ENCODE results near the gene ARHGAP26. TPM values are rescaled to one million over a fixed set of nuclear protein-coding genes. Genes with fewer than 3 reads are reported as not detected.
A peak's percentile ranks its signal among the peaks of the same experiment; 100 is the strongest.

The ARHGAP26 gene, protein sequence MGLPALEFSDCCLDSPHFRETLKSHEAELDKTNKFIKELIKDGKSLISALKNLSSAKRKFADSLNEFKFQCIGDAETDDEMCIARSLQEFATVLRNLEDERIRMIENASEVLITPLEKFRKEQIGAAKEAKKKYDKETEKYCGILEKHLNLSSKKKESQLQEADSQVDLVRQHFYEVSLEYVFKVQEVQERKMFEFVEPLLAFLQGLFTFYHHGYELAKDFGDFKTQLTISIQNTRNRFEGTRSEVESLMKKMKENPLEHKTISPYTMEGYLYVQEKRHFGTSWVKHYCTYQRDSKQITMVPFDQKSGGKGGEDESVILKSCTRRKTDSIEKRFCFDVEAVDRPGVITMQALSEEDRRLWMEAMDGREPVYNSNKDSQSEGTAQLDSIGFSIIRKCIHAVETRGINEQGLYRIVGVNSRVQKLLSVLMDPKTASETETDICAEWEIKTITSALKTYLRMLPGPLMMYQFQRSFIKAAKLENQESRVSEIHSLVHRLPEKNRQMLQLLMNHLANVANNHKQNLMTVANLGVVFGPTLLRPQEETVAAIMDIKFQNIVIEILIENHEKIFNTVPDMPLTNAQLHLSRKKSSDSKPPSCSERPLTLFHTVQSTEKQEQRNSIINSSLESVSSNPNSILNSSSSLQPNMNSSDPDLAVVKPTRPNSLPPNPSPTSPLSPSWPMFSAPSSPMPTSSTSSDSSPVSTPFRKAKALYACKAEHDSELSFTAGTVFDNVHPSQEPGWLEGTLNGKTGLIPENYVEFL
- total RNA-seq = 36.7 TPM

DNA sequence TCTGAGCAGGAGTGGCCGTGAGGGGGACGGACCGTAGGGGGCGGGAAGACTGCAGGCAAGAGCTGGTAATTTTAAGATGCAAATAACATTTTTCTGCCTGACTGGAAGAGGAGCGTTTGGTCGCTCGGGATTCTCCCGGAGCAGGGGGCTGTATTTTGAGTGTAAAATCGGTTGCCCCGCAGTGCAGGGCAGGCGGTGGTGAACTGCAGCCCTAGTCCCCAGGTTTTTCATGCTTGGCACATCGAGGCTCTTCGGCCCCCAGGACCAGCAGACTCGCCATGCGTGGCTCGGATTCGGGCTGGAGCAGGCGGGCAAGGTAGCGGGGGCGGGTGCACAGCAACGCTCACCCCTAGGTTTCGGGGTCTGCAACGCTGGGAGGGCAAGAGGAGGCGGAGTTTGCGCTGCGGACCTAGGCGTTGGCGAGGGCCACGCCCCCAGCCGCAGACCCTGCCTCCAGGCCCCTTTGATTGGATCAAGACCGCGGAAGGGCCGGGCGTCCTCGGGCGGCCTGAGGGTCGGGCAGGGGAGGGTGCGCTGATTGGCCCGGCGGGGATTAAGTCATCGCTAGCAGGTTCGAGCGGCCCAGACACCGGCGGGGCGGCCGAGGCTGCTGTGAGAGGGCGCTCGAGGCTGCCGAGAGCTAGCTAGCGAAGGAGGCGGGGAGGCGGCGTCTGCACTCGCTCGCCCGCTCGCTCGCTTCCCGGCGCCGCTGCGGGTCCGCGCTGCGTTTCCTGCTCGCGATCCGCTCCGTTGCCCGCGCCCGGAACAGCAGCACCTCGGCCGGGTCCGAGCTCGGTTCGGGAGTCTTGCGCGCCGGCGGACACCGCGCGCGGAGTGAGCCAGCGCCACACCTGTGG lies at the start of gene ARHGAP26:
Gene ARHGAP26 (plus strand): TSS at position 585 of the 857 bp plus-strand sequence. CDS start 385 bp downstream, outside the sequence.
- peak; percentile 99 for DNase-seq

DNA sequence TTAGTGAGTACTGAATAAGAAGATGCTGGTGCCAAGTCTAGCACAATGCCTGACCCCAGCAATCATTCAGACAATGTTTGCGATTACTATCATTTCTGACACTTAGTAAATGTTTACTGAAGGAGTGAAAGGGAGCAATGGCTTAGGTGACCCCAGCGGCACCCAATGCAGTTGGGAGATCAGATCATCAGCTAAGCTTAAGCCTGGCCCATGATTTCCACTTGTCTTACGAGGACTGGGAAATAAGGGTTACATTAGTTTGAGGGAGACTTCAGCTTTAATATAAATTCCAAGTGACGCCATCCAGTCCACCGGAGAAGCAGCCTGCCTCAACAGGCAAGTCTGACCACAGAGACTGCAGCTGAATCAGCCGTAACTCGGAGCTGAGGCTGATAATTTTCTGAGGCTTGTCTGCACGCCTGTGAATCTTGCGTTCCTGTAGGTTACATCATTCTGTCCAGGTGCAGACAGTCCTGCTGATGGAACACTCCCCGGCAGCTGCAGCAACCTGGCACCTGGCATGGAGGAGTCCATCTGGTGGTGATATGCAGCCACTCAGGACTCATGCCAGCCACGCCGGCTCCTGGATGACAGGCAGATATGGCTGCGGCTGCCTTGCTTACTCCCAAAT lies 49.4 kb upstream of the ARHGAP26 start:
- peak; percentile 60 for DNase-seq

DNA sequence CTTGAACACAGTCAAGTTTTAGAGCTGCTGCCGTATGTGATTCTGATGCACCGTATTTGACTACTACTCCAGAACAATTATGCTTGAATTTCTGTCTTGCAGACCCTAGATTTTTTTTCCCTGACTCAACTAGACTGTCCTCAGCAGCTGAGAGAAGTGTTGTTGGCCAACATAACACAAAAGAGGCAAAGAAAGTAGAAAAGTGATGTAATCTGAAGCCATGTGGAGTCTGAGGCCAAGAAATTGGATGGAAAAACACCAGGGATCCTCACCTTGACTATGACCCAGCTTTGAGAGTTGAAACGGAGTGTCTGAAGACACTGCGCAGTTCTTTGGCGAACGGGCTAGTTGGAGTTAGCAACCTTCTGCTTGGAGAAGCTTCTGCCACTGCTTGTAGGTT lies 48.0 kb upstream of the ARHGAP26 start:
- DNase-seq = peak; percentile 75

GRCh38 chr5:142722896-142723295 lies 47.3 kb upstream of the ARHGAP26 start:
- no peak for DNase-seq

GRCh38 chr5:142724821-142725220 lies 45.4 kb upstream of the ARHGAP26 start:
- DNase-seq = no peak

DNA sequence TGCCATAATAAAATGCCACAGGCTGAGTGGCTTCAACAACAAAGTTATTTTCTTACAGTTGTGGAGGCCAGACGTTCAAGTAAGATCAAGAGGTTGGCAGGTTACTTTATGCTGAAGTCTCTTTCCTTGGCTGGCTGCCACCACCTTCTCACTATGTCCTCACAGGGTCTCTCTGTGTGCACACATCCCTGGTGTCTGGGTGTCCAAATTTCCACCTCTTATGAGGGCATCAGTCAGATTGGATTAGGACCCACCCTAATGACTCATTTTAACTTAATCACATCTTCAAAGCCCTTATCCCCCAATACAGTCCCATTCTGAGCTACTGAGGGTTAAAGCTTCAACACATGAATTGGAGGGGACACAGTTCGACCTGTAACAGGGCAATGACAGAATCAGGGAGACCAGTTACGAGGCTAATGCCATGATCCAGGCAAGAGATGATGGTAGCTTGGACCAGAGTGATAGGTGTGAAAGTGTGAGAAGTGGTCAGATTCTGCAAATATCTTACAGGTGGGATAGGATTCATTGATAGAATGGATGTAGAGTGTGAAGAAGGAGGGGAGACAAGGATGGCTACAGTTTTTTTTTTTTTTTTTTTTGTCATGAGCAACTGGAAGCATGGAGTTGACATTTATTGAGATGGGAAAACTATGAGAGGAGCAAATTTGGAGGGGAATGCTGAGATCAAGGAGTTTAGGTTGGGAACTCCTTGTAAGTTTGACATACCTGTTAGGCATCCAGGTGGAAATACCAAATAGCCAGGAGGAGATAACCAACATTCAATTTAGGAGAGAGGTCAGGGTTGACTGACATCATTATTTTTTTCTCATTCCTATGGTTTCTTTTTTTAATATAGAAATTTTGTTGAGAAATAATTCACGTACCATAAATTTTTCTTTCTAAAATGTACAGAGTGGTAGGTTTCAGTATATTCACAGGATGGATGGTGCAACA lies 44.7 kb upstream of the ARHGAP26 start:
- DNase-seq = no peak

GRCh38 chr5:142726188-142726731 lies 43.9 kb upstream of the ARHGAP26 start:
- peak; percentile 75 for DNase-seq

GRCh38 chr5:142727735-142728047 lies 42.5 kb upstream of the ARHGAP26 start:
- no peak for DNase-seq

DNA sequence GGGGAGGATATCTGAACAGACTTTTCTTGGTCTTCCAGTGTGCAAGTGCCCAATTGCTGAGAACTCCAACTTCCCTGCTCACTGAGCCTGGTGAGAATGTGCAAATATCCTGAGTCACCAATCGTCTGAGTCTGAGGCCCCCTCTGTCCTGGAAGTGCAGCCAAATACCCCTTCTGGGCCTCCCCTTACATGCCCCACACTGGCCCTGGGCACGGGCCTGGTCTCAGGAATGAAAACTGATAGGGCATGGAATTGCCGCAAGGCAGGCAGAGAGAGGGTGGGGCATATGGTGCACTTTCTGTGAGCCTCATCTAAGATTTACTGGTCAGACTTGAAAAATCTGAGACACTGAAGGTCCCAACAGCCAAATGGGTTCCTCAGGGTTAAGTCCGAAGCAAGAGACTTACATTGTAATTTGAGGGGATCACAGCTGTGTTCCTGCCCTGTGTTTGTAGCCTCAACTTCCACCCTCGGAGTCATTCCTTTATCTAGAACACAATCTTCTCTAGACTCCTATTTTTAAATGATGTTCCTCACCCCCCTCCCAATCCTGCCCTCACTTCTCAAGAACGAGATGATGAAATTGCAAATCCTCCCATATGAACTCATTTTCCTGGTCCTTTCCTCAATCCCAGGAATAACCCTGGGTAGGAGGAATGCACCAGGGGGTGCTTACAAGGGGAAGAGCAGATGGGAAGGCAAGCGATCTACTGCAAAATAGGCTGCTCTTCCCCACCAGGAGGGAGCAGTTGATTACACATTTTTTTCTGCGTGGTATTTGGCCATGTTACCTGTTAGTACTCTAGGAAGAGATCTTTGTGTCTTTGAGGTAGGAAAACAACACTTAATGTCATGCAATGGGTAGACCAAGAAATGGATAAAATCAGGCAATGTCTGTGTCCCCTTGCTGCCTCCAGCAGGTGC lies 34.6 kb upstream of the ARHGAP26 start:
- no peak for DNase-seq

DNA sequence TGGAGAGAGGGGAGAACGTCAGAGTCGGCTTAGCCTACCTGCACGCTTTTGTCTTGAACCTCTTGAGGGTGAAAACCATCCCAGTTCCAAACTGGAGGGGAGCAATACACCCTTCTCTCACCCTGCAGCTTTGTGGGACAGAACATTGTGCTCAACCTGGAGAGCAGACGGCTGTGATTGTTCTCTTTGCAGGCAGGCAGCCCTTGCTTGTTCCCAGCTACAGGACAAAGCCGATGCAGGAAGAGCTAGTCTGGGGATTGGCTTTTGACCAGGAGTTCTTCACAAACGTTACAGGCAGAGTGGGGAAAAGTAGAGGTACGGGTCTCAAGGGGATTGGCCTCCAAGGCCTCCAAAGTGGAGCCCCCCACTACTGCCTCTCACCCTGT lies 33.9 kb upstream of the ARHGAP26 start:
- no peak for DNase-seq

- no peak for DNase-seq
Measured at GRCh38 chr5:142737179-142737578, 33.0 kb upstream of the ARHGAP26 start.

- DNase-seq = peak; percentile 77
Measured at GRCh38 chr5:142740474-142741242, 29.5 kb upstream of the ARHGAP26 start.

- DNase-seq = peak; percentile 82
Measured at GRCh38 chr5:142743592-142744441, 26.4 kb upstream of the ARHGAP26 start.

DNA sequence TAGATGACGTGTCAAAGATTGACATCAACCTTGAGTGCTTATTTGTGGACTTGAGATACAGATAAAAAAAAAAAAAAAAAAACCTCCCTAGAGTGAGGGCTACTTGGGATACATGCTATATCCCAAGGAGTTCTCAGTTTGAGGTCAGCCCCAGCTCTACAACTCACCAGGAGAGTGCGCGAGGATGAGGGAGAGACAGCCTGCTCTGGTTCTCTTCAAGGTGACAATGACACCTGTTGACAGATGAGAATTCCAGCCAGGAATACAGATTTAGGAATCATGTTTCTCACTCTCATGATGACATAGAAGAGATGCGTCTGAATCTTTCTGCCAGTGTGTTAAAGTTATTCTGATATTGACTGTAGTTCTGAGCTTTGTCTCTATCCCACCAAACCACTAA lies 24.9 kb upstream of the ARHGAP26 start:
- no peak for DNase-seq

- DNase-seq = no peak
Measured at GRCh38 chr5:142746532-142747433, 23.4 kb upstream of the ARHGAP26 start.

GRCh38 chr5:142748132-142748531 lies 22.0 kb upstream of the ARHGAP26 start:
- DNase-seq = peak; percentile 21
